Amniotic epithelial cell (primary cell): ENCODE measurements around the gene CHD6.
"Not testable (repeated sequence)": the region's sequence is repeated elsewhere in the genome, so short reads cannot be mapped to it uniquely, and the experiment has no call there.

Source experiments
- DNase-seq: peaks from one replicate; pipeline ENCODE4 v3.0.0-alpha.2; 2010; ENCODE audit warnings: low read depth

The CHD6 gene

GRCh38 chr20:41538810-41539596 lies 79.2 kb downstream of the CHD6 start:
- no peak for DNase-seq

GRCh38 chr20:41537865-41538264 lies 80.3 kb downstream of the CHD6 start:
- DNase-seq: no peak

- not testable (repeated sequence) for DNase-seq
Observed at GRCh38 chr20:41535551-41535950, 82.6 kb downstream of the CHD6 start.

GRCh38 chr20:41534842-41535241 lies 83.3 kb downstream of the CHD6 start:
- peak; percentile 47 for DNase-seq

- no peak for DNase-seq
Observed at GRCh38 chr20:41534170-41534569, 84.0 kb downstream of the CHD6 start.

- DNase-seq: no peak
Observed at GRCh38 chr20:41533537-41534136, 84.5 kb downstream of the CHD6 start.

- no peak for DNase-seq
Observed at GRCh38 chr20:41532935-41533334, 85.2 kb downstream of the CHD6 start.

- DNase-seq: no peak
Observed at GRCh38 chr20:41531518-41532275, 86.5 kb downstream of the CHD6 start.

GRCh38 chr20:41530923-41531322 lies 87.3 kb downstream of the CHD6 start:
- no peak for DNase-seq

- DNase-seq: no peak
Observed at GRCh38 chr20:41526327-41526726, 91.8 kb downstream of the CHD6 start.

- DNase-seq: peak; percentile 54
Observed at GRCh38 chr20:41524980-41525613, 93.1 kb downstream of the CHD6 start.

GRCh38 chr20:41523857-41524256 lies 94.3 kb downstream of the CHD6 start:
- DNase-seq: no peak

GRCh38 chr20:41513829-41514228 lies 104.3 kb downstream of the CHD6 start:
- no peak for DNase-seq

- DNase-seq: no peak
Observed at GRCh38 chr20:41512624-41513023, 105.6 kb downstream of the CHD6 start.

GRCh38 chr20:41510847-41511450 lies 107.2 kb downstream of the CHD6 start:
- no peak for DNase-seq

GRCh38 chr20:41510224-41510623 lies 108.0 kb downstream of the CHD6 start:
- DNase-seq: no peak

GRCh38 chr20:41509316-41510200 lies 108.6 kb downstream of the CHD6 start:
- DNase-seq: peak; percentile 84

- DNase-seq: no peak
Observed at GRCh38 chr20:41508335-41508734, 109.8 kb downstream of the CHD6 start.

- DNase-seq: no peak
Observed at GRCh38 chr20:41507851-41508250, 110.3 kb downstream of the CHD6 start.

- no peak for DNase-seq
Observed at GRCh38 chr20:41507436-41507835, 110.7 kb downstream of the CHD6 start.
